ENCODE measurements around the gene SLC25A28. TPM values are rescaled to one million over a fixed set of nuclear protein-coding genes. Genes with fewer than 3 reads are reported as not detected.

Gene SLC25A28
- total RNA-seq, 1 experiment from 2014 or later, result 22.2 TPM

GRCh38 chr10:99609186-99609585 is 11.1 kb downstream of the SLC25A28 start:
- H3K9ac ChIP-seq (ENCODE audit: extremely low read depth, insufficient read length, low read length), result no peak overlapping the region
- H3T11ph ChIP-seq (ENCODE audit: low read length), result no peak overlapping the region
- H3K4me2 ChIP-seq (ENCODE audit: insufficient read depth, insufficient read length, low read length), result no peak overlapping the region
- H3K56ac ChIP-seq (ENCODE audit: insufficient read length, low read depth, low read length), result no peak overlapping the region
- H3K9me3 ChIP-seq (ENCODE audit: control insufficient read depth, low read depth, low read length), result no peaks in the 10 kb centered on the region
- Mint-ChIP-seq H3K4me1 (peaks cover 3 to 7% of the 10 kb centered on the region in 2 experiments; a peak in 3 of 4 replicates), H3K36me3 (ENCODE audit: insufficient read depth in 1 of 3, low read depth in 3 of 3) (peaks cover 0 to 5% (median 0%) of the 10 kb centered on the region in 3 experiments; a peak in 2 of 7 replicates), H3K9me3 (no peaks in the 10 kb centered on the region), H3K4me3 (no peak overlapping the region), H3K27me3 (ENCODE audit: low read depth) (peaks cover 2% of the 10 kb centered on the region), H3K27ac (no peak overlapping the region)
- no peak overlapping the region for H2BK12ac ChIP-seq (ENCODE audit: insufficient read length, low read depth, low read length)
- no peaks in the 10 kb centered on the region for H4K20me1 ChIP-seq (ENCODE audit: control insufficient read depth, insufficient read depth, insufficient read length)
- no peaks in the 10 kb centered on the region for H3K23me2 ChIP-seq (ENCODE audit: insufficient read length, low read depth, low read length, poor library complexity, severe bottlenecking)
- no peak overlapping the region for H4K91ac ChIP-seq (ENCODE audit: insufficient read length, low read depth, low read length)
- no peak overlapping the region for H2BK20ac ChIP-seq (ENCODE audit: low read depth, low read length, poor library complexity, severe bottlenecking)
- H3K18ac ChIP-seq (ENCODE audit: insufficient read length, low read depth, low read length), result no peak overlapping the region
- no peak overlapping the region for H4K5ac ChIP-seq (ENCODE audit: insufficient read length, low read depth, low read length)
- no peaks in the 10 kb centered on the region for H3K4me1 ChIP-seq (ENCODE audit: insufficient read depth, low read length)
- TF ChIP-seq CTCF (conservative IDR thresholded peaks at IDR 0.05), result no peak
- no CpG with 5 or more reads among the region's 2 CpGs for WGBS (ENCODE audit: extremely low coverage, insufficient read length, low lambda C conversion rate)
- H3K4ac ChIP-seq (ENCODE audit: low read depth, low read length), result no peak overlapping the region
- H2BK15ac ChIP-seq (ENCODE audit: low read depth, low read length), result no peak overlapping the region
- H3K27ac ChIP-seq (ENCODE audit: insufficient read length, low read depth, low read length), result no peak overlapping the region
- H2AFZ ChIP-seq (ENCODE audit: low read length), result no peak overlapping the region
- H3K23ac ChIP-seq (ENCODE audit: insufficient read length, low read depth, low read length), result no peak overlapping the region
- no peaks in the 10 kb centered on the region for H3K79me1 ChIP-seq (ENCODE audit: insufficient read depth, low read depth, low read length, poor library complexity, severe bottlenecking)
- no peak overlapping the region for H3K14ac ChIP-seq (ENCODE audit: insufficient read depth, low read length)
- no peak overlapping the region for H4K8ac ChIP-seq (replicated peaks; ENCODE audit: insufficient read length, low read depth, low read length)
- no peaks in the 10 kb centered on the region for H3K27me3 ChIP-seq (ENCODE audit: insufficient read depth, low read length)
- no peaks in the 10 kb centered on the region for H3K79me2 ChIP-seq (ENCODE audit: insufficient read depth, low read length)
- H2AK5ac ChIP-seq (ENCODE audit: insufficient read length, low read length), result no peak overlapping the region
- DNase-seq, result no peak
- no peak overlapping the region for H2BK120ac ChIP-seq (ENCODE audit: low read depth, low read length, poor library complexity, severe bottlenecking)
- no peak overlapping the region for H2BK5ac ChIP-seq (ENCODE audit: insufficient read length, low read length)

Data from H9 (cell line).